ENCODE measurements around the gene ZNF669. TPM values are rescaled to one million over a fixed set of nuclear protein-coding genes. Genes with fewer than 3 reads are reported as not detected.
A peak's percentile ranks its signal among the peaks of the same experiment; 100 is the strongest.

The ZNF669 gene
- total RNA-seq, 6 experiments from 2014 or later, result 0.90 to 2.6 (median 1.5) TPM

DNA sequence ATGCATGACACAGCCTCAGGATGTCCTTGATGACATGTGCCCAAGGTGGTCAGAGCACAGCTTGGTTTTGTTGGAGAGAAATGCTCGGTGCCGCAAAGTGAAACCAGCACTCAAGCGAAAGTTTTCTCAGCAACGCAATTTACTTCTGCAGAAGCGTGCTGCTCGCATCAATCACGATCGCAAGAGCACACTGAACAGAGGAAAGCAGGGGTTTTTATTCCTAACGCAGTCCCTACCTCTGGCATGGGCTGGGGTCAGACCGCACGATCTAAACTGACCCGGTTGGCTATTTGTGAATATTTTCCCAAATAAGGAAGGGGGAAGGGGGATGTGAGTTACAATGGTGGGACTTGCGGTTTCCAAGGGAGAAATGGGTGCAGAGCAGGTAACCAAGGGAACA, 809 bp upstream of the ZNF669 start:
- no peak for DNase-seq
- 85% methylated on average over 9 of the region's 13 CpGs for whole genome bisulfite sequencing (ENCODE audit: insufficient coverage, low coverage, low lambda C conversion rate, missing lambda C conversion rate)
- ATAC-seq, result no peak
- TF ChIP-seq POLR2A (IDR thresholded peaks at IDR 0.05), result no peak
- TF ChIP-seq CTCF (IDR thresholded peaks at IDR 0.05), result no peak
- peaks cover 0 to 25% (median 7%) of the 10 kb centered on the region in 4 donors for H3K9me3 ChIP-seq
- no peaks in the 10 kb centered on the region for H3K27me3 ChIP-seq
- H3K4me1 ChIP-seq, result no peaks in the 10 kb centered on the region
- intact Hi-C loops (cut with DNase I), result no loop called here
- peaks cover 0 to 17% (median 9%) of the 10 kb centered on the region in 4 donors for H3K36me3 ChIP-seq
- H3K4me3 ChIP-seq, result peak overlapping the region in 1 of 3 donors; percentile 82
- H3K27ac ChIP-seq, result no peak overlapping the region

GRCh38 chr1:247102381-247102780, 1.8 kb downstream of the ZNF669 start:
- Histone ChIP-seq H3K27me3 (no peaks in the 10 kb centered on the region), H3K9me3 (peaks cover 0 to 25% (median 7%) of the 10 kb centered on the region in 4 donors), H3K36me3 (peaks cover 0 to 18% (median 10%) of the 10 kb centered on the region in 4 donors), H3K4me3 (no peak overlapping the region), H3K4me1 (no peaks in the 10 kb centered on the region), H3K27ac (no peak overlapping the region)
- intact Hi-C loops (cut with DNase I), result no loop called here
- ATAC-seq, result no peak
- DNase-seq, result no peak
- TF ChIP-seq POLR2A (IDR thresholded peaks at IDR 0.05) (no peak), CTCF (IDR thresholded peaks at IDR 0.05) (no peak)
- 71% methylated on average over 1 of the region's 1 CpG for WGBS (ENCODE audit: insufficient coverage, low coverage, low lambda C conversion rate, missing lambda C conversion rate)

DNA sequence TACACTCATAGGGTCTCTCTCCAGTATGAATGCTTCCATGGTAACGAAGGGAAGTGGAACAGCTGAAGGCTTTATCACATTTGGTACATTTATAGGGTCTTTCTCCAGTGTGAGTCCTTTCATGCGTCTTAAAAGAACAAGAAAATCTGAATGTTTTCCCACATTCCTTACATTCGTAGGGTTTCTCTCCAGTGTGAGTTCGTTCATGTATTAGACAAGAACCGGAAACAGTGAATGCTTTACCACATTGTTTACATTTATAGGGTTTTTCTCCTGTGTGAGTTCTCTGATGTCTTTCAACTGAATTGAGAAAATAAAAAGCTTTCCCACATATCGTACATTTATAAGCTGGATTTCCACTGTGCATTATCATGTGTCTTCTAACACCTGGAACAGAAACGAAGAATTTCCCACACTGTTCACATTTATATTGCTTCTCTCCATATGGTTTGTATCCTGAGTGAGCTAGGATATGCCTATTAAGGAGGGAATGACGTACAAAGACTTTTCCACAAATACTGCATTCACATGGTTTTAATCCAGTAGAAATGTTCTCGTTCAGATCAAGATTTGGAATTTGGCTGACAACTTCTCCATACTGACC, 3.4 kb downstream of the ZNF669 start:
- no peak for TF ChIP-seq CTCF (IDR thresholded peaks at IDR 0.05)
- no peak for TF ChIP-seq POLR2A (IDR thresholded peaks at IDR 0.05)

DNA sequence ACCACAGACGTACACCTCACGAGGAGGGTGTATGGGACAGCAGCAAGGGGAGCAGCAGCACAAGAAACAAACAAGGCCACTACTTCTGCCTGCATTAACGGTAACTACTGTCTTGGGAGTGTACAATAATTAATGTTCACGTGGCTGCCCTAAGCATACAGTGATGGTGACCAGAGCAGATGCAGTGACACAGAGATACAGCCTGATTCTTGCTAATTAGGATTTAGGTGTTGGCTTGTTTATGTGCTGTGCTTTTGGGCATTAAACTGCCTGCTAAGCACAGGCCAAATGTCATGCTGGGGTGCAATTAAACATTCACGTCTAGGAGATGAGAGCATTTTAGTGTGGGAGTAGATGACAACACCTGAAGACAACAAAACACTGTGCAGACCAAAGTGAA, 7.2 kb downstream of the ZNF669 start:
- intact Hi-C loops (cut with DNase I), result no loop called here
- Histone ChIP-seq H3K36me3 (peaks cover 0 to 18% (median 10%) of the 10 kb centered on the region in 4 donors), H3K4me3 (no peak overlapping the region), H3K4me1 (no peaks in the 10 kb centered on the region), H3K27me3 (no peaks in the 10 kb centered on the region), H3K27ac (no peak overlapping the region), H3K9me3 (peaks cover 0 to 17% (median 7%) of the 10 kb centered on the region in 4 donors)
- TF ChIP-seq CTCF (IDR thresholded peaks at IDR 0.05) (no peak), POLR2A (IDR thresholded peaks at IDR 0.05) (no peak)
- ATAC-seq (no peak), DNase-seq (no peak)
- 73% methylated on average over 3 of the region's 5 CpGs for WGBS (ENCODE audit: insufficient coverage, low coverage, low lambda C conversion rate, missing lambda C conversion rate)

More for the DNA sequence above, 3.4 kb downstream of the ZNF669 start:
- Histone ChIP-seq H3K27me3 (no peaks in the 10 kb centered on the region), H3K36me3 (peaks cover 0 to 18% (median 10%) of the 10 kb centered on the region in 4 donors), H3K9me3 (peaks cover 0 to 25% (median 7%) of the 10 kb centered on the region in 4 donors), H3K27ac (no peak overlapping the region), H3K4me1 (no peaks in the 10 kb centered on the region), H3K4me3 (no peak overlapping the region)
- DNase-seq, result no peak
- intact Hi-C loops (cut with DNase I), result no loop called here
- 96% methylated on average over 9 of the region's 9 CpGs for WGBS (ENCODE audit: insufficient coverage, low coverage, low lambda C conversion rate, missing lambda C conversion rate)
- no peak for ATAC-seq

All from right lobe of liver (tissue), 6 donors.